ENCODE data around the gene OR2A2. TPM values are rescaled to one million over a fixed set of nuclear protein-coding genes. Genes with fewer than 3 reads are reported as not detected.
"Not testable (repeated sequence)": the region's sequence is repeated elsewhere in the genome, so short reads cannot be mapped to it uniquely, and the experiment has no call there.

The OR2A2 gene, protein sequence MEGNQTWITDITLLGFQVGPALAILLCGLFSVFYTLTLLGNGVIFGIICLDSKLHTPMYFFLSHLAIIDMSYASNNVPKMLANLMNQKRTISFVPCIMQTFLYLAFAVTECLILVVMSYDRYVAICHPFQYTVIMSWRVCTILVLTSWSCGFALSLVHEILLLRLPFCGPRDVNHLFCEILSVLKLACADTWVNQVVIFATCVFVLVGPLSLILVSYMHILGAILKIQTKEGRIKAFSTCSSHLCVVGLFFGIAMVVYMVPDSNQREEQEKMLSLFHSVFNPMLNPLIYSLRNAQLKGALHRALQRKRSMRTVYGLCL
- polyA plus RNA-seq (2012; ENCODE audit: insufficient read depth, insufficient read length) = not detected

- no peak for DNase-seq (ENCODE audit: low read depth, low spot score)
- no peak within 1 kb of the TSS for H3K4me3 ChIP-seq (ENCODE audit: low read length)
Measured at GRCh38 chr7:144109283-144109682, at the start of gene OR2A2. Gene OR2A2 (plus strand): TSS chr7:144109583. CDS start chr7:144109583, 0 bp downstream.

GRCh38 chr7:144063710-144064109 lies 45.7 kb upstream of the OR2A2 start:
- DNase-seq (ENCODE audit: low read depth, low spot score) = no peak
- no peak overlapping the region for H3K4me3 ChIP-seq (ENCODE audit: low read length)

DNA sequence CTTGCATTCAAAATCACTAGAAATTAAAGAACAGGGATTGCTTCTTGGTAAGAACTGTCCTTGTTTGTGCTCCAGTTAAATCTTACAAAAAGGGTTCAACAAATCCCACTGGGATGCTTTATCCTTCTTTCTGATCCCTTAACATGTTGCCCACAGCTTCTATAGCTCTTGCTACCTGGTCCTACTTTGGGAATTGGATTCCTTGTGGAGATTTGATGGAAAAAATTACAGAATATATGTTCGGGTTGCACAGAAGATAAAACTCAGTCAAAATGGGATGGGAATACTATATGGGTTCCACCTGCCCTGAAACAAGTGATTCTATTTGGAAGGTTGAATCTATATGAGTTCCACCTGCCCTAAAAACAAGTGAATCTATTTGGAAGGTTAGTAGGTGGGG lies 39.9 kb upstream of the OR2A2 start, which contains the start of gene OR2A25:
Gene OR2A25, plus strand, starts transcription at position 301 of the 400 bp plus-strand sequence. CDS start 4,409 bp downstream, outside the sequence.
- H3K4me3 ChIP-seq (ENCODE audit: low read length) = no peak within 1 kb of the TSS
- no peak for DNase-seq (ENCODE audit: low read depth, low spot score)

- no peak for DNase-seq (ENCODE audit: low read depth, low spot score)
- no peak overlapping the region for H3K4me3 ChIP-seq (ENCODE audit: low read length)
Measured at GRCh38 chr7:144069953-144070352, 39.4 kb upstream of the OR2A2 start.

GRCh38 chr7:144074374-144074773 lies 35.0 kb upstream of the OR2A2 start:
- no peak overlapping the region for H3K4me3 ChIP-seq (ENCODE audit: low read length)
- DNase-seq (ENCODE audit: low read depth, low spot score) = no peak

- no peak within 1 kb of the TSS for H3K4me3 ChIP-seq (ENCODE audit: low read length)
- DNase-seq (ENCODE audit: low read depth, low spot score) = no peak
Measured at GRCh38 chr7:144085978-144086377, 23.4 kb upstream of the OR2A2 start, which contains the start of gene OR2A12. Gene OR2A12 (plus strand): TSS chr7:144086278. CDS start chr7:144095108, 8,830 bp downstream.

- no peak for DNase-seq (ENCODE audit: low read depth, low spot score)
- no peak overlapping the region for H3K4me3 ChIP-seq (ENCODE audit: low read length)
Measured at GRCh38 chr7:144086730-144087129, 22.7 kb upstream of the OR2A2 start.

GRCh38 chr7:144087230-144087629 lies 22.2 kb upstream of the OR2A2 start:
- H3K4me3 ChIP-seq (ENCODE audit: low read length) = no peak overlapping the region

DNA sequence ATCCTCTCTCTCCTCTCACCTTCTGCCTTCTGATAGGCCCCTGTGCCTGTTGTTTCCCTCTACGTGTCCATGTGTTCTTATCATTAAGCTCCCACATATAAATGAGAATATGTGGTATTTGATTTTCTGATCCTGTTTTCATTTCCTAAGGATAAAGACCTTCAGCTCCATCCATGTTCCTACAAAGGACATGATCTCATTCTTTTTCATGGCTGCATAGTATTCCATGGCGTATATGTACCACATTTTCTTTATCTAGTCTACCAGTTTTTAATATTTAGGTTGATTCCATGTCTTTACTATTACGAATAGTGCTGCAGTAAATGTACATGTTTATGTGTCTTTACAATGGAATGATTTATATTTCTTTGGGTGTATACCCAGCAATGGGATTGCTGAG lies 18.7 kb upstream of the OR2A2 start:
- no peak overlapping the region for H3K4me3 ChIP-seq (ENCODE audit: low read length)
- no peak for DNase-seq (ENCODE audit: low read depth, low spot score)

More at GRCh38 chr7:144087230-144087629, 22.2 kb upstream of the OR2A2 start:
- no peak for DNase-seq (ENCODE audit: low read depth, low spot score)

DNA sequence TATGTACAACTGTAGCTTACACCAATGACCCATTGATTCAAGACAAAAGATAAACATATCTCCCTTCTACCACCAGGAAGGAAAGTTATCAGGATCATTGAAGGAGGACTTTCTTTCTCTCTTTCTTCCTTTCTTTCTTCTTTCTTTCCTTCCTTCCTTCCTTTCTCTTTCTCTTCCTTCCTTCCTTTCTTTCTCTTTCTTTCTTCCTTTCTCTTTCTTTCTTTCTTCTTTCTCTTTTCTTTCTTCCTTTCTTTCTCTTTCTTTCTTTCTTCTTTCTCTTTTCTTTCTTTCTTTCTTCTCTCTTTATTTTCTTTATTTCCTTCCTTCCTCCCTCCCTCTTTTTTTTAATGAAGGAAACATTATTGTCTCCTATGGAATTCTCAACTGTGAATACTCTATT lies 10.6 kb upstream of the OR2A2 start:
- no peak for DNase-seq (ENCODE audit: low read depth, low spot score)
- no peak overlapping the region for H3K4me3 ChIP-seq (ENCODE audit: low read length)

DNA sequence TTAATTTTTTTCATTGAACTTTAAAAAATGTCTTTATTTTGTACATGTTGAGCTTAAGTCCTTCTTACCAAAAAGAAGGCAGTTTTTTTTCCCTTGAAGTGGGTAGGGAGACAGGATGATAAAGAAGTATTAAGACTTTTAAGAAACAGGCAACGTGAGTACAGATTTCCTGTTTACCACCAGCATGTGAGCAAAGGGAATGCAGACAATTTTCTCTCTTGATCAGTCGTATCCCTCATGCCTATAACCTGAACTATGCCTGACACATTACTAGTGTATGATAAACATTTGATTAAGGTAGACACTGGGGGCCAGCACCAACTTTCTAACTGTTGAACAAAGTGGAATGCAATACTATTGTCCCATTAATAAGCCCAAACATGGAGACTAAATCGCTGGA lies 8.8 kb upstream of the OR2A2 start:
- DNase-seq (ENCODE audit: low read depth, low spot score) = no peak
- H3K4me3 ChIP-seq (ENCODE audit: low read length) = no peak overlapping the region

DNA sequence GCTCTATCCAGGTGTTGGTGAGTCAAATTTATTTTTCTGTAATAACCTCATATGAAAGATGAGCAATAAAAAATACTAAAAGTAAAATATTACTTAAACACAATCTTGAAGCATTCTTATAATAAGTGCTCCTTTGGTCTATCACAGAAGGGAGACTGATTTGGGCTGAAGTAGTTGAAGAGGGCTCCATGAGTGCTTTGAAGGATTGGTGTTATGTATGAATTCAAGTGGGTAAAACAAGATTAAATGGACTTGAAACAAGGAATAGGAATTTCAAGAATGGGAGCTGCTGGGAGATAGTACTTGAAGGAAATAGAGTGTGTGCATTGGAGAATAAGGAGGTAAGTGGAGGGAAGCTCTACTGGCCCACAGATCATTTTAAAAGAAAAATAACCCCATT lies 7.3 kb upstream of the OR2A2 start:
- no peak overlapping the region for H3K4me3 ChIP-seq (ENCODE audit: low read length)

DNA sequence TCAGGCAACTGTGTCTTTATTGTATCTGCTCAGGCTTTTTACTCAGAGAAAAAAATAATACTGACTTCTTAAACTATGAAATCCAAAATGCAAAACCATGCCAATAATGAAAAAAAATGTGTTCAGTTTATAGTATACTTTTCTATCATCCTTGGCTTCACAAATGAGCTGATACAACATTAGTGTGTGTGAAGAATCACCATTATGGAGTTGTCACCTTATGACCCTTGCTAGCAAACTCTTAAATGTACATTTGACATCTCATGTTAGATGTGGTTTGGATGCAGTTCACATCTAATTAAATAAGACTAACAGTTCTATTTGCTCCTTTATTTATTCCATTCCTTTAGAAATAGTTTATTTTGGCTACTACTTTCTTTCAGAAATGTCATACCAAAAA lies 4.2 kb upstream of the OR2A2 start:
- no peak overlapping the region for H3K4me3 ChIP-seq (ENCODE audit: low read length)
- no peak for DNase-seq (ENCODE audit: low read depth, low spot score)

More for the DNA sequence above, 7.3 kb upstream of the OR2A2 start:
- no peak for DNase-seq (ENCODE audit: low read depth, low spot score)

GRCh38 chr7:144110272-144110671 lies 889 bp downstream of the OR2A2 start:
- no peak overlapping the region for H3K4me3 ChIP-seq (ENCODE audit: low read length)
- no peak for DNase-seq (ENCODE audit: low read depth, low spot score)

- no peak for DNase-seq (ENCODE audit: low read depth, low spot score)
Measured at GRCh38 chr7:144113651-144114050, 4.3 kb downstream of the OR2A2 start.

DNA sequence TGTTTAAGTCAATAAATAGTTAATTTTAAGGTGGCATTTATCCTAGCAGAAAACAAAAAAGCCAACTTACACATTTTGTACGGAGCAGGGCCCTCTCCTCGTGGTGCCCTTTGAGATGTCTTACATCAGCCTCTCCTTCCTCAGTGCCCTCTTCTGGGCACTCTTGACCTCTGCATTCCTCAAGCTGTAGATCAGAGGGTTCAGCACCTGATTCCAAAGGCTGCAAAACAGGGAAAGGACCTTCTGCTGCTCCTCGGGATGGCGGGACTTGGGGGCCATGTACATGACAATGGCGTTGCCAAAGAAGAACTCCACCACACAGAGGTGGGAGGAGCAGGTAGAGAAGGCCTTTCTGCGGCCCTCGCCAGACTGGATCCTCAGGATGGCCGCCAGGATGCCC lies 9.0 kb downstream of the OR2A2 start:
- H3K4me3 ChIP-seq (ENCODE audit: low read length) = no peak overlapping the region
- DNase-seq (ENCODE audit: low read depth, low spot score) = no peak

More at GRCh38 chr7:144113651-144114050, 4.3 kb downstream of the OR2A2 start:
- no peak overlapping the region for H3K4me3 ChIP-seq (ENCODE audit: low read length)

DNA sequence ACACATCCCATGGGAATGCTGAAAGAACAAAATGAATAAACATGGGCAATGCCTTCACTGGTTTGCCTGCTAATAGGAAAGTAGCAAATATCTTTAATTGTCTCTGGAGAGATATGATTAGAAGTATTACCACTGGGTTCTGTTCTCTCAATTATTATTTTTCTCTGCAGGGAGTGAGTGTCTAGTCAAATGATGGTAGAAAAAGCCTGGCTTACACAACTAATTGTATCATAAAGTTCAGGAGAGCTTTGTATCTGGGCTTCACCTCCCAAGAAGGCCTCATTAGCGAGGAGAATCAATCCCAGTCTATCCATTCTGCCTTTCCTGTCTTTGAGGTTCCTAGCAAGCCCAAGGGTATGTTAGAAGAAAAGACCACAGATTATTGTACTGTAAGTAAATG lies 13.5 kb downstream of the OR2A2 start, which contains the start of gene OR2A14:
Gene OR2A14, plus strand, starts transcription at position 301 of the 400 bp plus-strand sequence. CDS start 5,937 bp downstream, outside the sequence.
- no peak within 1 kb of the TSS for H3K4me3 ChIP-seq (ENCODE audit: low read length)
- DNase-seq (ENCODE audit: low read depth, low spot score) = no peak

GRCh38 chr7:144127714-144128334 lies 18.4 kb downstream of the OR2A2 start:
- peak; percentile 66 for DNase-seq (ENCODE audit: low read depth, low spot score)
- H3K4me3 ChIP-seq (ENCODE audit: low read length) = no peak overlapping the region

- not testable (repeated sequence) for DNase-seq (ENCODE audit: low read depth, low spot score); H3K4me3 ChIP-seq (ENCODE audit: low read length)
Measured at GRCh38 chr7:144129601-144130000, 20.2 kb downstream of the OR2A2 start.

DNA sequence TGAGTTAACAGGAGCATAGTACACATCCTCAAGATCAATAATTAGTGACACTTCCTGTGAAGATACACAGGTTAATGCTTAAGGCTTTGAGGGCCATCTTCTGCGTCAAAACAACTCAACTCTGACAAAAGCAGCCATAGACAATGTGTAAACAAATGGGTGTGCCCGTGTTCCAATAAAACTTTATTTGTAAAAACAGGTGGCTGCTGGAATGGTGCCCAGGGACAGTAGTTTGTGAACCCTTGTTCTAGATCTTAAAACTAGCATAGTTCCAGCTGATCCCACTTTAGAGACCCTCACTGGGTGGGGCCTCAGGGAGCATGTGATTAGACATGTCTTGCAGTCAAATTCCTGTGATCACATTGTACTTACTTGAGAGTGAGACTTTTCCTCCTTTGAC lies 21.3 kb downstream of the OR2A2 start:
- no peak overlapping the region for H3K4me3 ChIP-seq (ENCODE audit: low read length)
- no peak for DNase-seq (ENCODE audit: low read depth, low spot score)

All from Jurkat, Clone E6-1 (cell line).